ENCODE measurements around the gene KCNMA1. TPM values are rescaled to one million over a fixed set of nuclear protein-coding genes. Genes with fewer than 3 reads are reported as not detected.

KCNMA1 gene
- total and polyA plus RNA-seq, 2 donors (not counting 1 experiment from before 2014, with no cell fraction given): 0.82 to 3.1 TPM

GRCh38 chr10:77201135-77202106 lies 436.2 kb downstream of the KCNMA1 start:
- Histone ChIP-seq H3K27me3 (replicated peaks in 1 of 4; ENCODE audit: control extremely low read depth in 1 of 4, control insufficient read depth in 3 of 4, insufficient read depth in 4 of 4, low read length in 3 of 4) (peaks cover 0 to 1% (median 0%) of the 10 kb centered on the region in 4 experiments), H3K4me3 (ENCODE audit: control extremely low read depth in 1 of 5, extremely low read depth in 1 of 5, insufficient read depth in 1 of 5, low read depth in 2 of 5, low read length in 4 of 5) (no peak overlapping the region), H3K4me1 (ENCODE audit: control insufficient read depth in 2 of 2, insufficient read depth in 2 of 2, low read length in 2 of 2) (no peaks in the 10 kb centered on the region), H4K20me1 (ENCODE audit: control insufficient read depth, insufficient read depth, low read length, poor library complexity, severe bottlenecking) (no peaks in the 10 kb centered on the region), H3K36me3 (replicated peaks in 1 of 2; ENCODE audit: control extremely low read depth in 1 of 2, control insufficient read depth in 1 of 2, extremely low read depth in 1 of 2, insufficient read depth in 2 of 2, low read length in 1 of 2) (no peaks in the 10 kb centered on the region), H3K27ac (ENCODE audit: low read length in 2 of 2) (no peak overlapping the region), H2AFZ (ENCODE audit: insufficient read depth, low read depth, low read length, poor library complexity, severe bottlenecking) (no peak overlapping the region), H3K9ac (ENCODE audit: low read length) (no peak overlapping the region), H3K9me3 (ENCODE audit: control extremely low read depth in 1 of 3, control insufficient read depth in 2 of 3, insufficient read depth in 1 of 3, low read length in 2 of 3) (no peaks in the 10 kb centered on the region), H3K79me2 (ENCODE audit: control insufficient read depth, insufficient read depth, low read length) (no peaks in the 10 kb centered on the region), H3K4me2 (replicated peaks; ENCODE audit: low read depth, low read length, poor library complexity, severe bottlenecking) (no peak overlapping the region)
- intact Hi-C loops (cut with micrococcal nuclease): no loop called here
- ATAC-seq (ENCODE audit: low read depth) (no peak), DNase-seq (no peak)
- Mint-ChIP-seq H3K27ac (no peak overlapping the region), H3K27me3 (peaks cover 24% of the 10 kb centered on the region), H3K4me3 (no peak overlapping the region), H3K9me3 (ENCODE audit: insufficient read depth) (peaks cover 5% of the 10 kb centered on the region), H3K4me1 (peaks cover 4% of the 10 kb centered on the region)
- 83% methylated on average over 2 of the region's 7 CpGs for WGBS (ENCODE audit: insufficient coverage)
- TF ChIP-seq CTCF (IDR thresholded peaks at IDR 0.05) (no peak), EZH2 (IDR thresholded peaks at IDR 0.05; ENCODE audit: borderline replicate concordance, insufficient read depth, low read depth, low read length, poor library complexity, severe bottlenecking) (no peak)
- ChIA-PET CTCF (interaction anchor here (1.0 to 1.7 kb wide), 2 partner anchors 27 to 33 kb away, joined by 3 to 5 read pairs; no protein-coding TSS in a partner anchor), POLR2A (no interaction called here)

- 79% methylated on average over 7 of the region's 12 CpGs for WGBS (ENCODE audit: insufficient coverage)
- Histone ChIP-seq H3K27me3 (replicated peaks in 1 of 4; ENCODE audit: control extremely low read depth in 1 of 4, control insufficient read depth in 3 of 4, insufficient read depth in 4 of 4, low read length in 3 of 4) (peaks cover 0 to 5% (median 0%) of the 10 kb centered on the region in 4 experiments), H2AFZ (ENCODE audit: insufficient read depth, low read depth, low read length, poor library complexity, severe bottlenecking) (no peak overlapping the region), H3K4me3 (ENCODE audit: control extremely low read depth in 1 of 5, extremely low read depth in 1 of 5, insufficient read depth in 1 of 5, low read depth in 2 of 5, low read length in 4 of 5) (no peak overlapping the region), H3K79me2 (ENCODE audit: control insufficient read depth, insufficient read depth, low read length) (no peaks in the 10 kb centered on the region), H3K4me1 (ENCODE audit: control insufficient read depth in 2 of 2, insufficient read depth in 2 of 2, low read length in 2 of 2) (no peaks in the 10 kb centered on the region), H3K36me3 (replicated peaks in 1 of 2; ENCODE audit: control extremely low read depth in 1 of 2, control insufficient read depth in 1 of 2, extremely low read depth in 1 of 2, insufficient read depth in 2 of 2, low read length in 1 of 2) (no peaks in the 10 kb centered on the region), H4K20me1 (ENCODE audit: control insufficient read depth, insufficient read depth, low read length, poor library complexity, severe bottlenecking) (no peaks in the 10 kb centered on the region), H3K4me2 (replicated peaks; ENCODE audit: low read depth, low read length, poor library complexity, severe bottlenecking) (no peak overlapping the region), H3K27ac (ENCODE audit: low read length in 2 of 2) (no peak overlapping the region), H3K9ac (ENCODE audit: low read length) (no peak overlapping the region), H3K9me3 (ENCODE audit: control extremely low read depth in 1 of 3, control insufficient read depth in 2 of 3, insufficient read depth in 1 of 3, low read length in 2 of 3) (no peaks in the 10 kb centered on the region)
- no peak overlapping the region for H3K27ac Mint-ChIP-seq
- peaks cover 4% of the 10 kb centered on the region for H3K4me1 Mint-ChIP-seq
- ATAC-seq (ENCODE audit: low read depth): no peak
- peaks cover 23% of the 10 kb centered on the region for H3K27me3 Mint-ChIP-seq
- no peak for TF ChIP-seq EZH2 (IDR thresholded peaks at IDR 0.05; ENCODE audit: borderline replicate concordance, insufficient read depth, low read depth, low read length, poor library complexity, severe bottlenecking)
- no peak for TF ChIP-seq CTCF (IDR thresholded peaks at IDR 0.05)
- no peak for DNase-seq
- intact Hi-C loops (cut with micrococcal nuclease): no loop called here
- no peak overlapping the region for H3K4me3 Mint-ChIP-seq
- ChIA-PET POLR2A (no interaction called here), CTCF (interaction anchor here (1.3 kb wide), 1 partner anchor 447 kb away, joined by 4 read pairs; no protein-coding TSS in a partner anchor)
- H3K9me3 Mint-ChIP-seq (ENCODE audit: insufficient read depth): peaks cover 2% of the 10 kb centered on the region
These were observed 440.1 kb downstream of the KCNMA1 start for GRCh38 chr10:77197544-77197943.

All from B cell (primary cell).